ENCODE results near the gene SEPTIN6. TPM values are rescaled to one million over a fixed set of nuclear protein-coding genes. Genes with fewer than 3 reads are reported as not detected.
"Not testable (repeated sequence)": the region's sequence is repeated elsewhere in the genome, so short reads cannot be mapped to it uniquely, and the experiment has no call there.

SEPTIN6 gene
- total RNA-seq, 1 experiment from 2014 or later: 28.9 TPM

- ChIA-PET CTCF (no interaction called here), POLR2A (ENCODE audit: unreplicated experiment) (no interaction called here)
- no peak for TF ChIP-seq EZH2phosphoT487 (IDR thresholded peaks at IDR 0.05; ENCODE audit: borderline replicate concordance, low read length)
- no peak for TF ChIP-seq EZH2 (IDR thresholded peaks at IDR 0.05; ENCODE audit: low read length, unreplicated experiment)
- no peak for TF ChIP-seq CTCF (conservative IDR thresholded peaks at IDR 0.05; ENCODE audit: low read depth, low read length)
- Histone ChIP-seq H2AFZ (ENCODE audit: low read length) (no peak overlapping the region), H3K4me3 (ENCODE audit: low read length) (no peak overlapping the region), H3K27ac (ENCODE audit: low read length) (no peak overlapping the region), H3K36me3 (ENCODE audit: low read depth, low read length) (no peaks in the 10 kb centered on the region), H4K20me1 (ENCODE audit: low read length) (no peaks in the 10 kb centered on the region), H3K79me2 (ENCODE audit: low read length) (no peaks in the 10 kb centered on the region), H3K27me3 (ENCODE audit: low read length) (no peaks in the 10 kb centered on the region), H3K4me2 (ENCODE audit: low read length) (no peak overlapping the region), H3K9me2 (replicated peaks; ENCODE audit: low read length) (no peaks in the 10 kb centered on the region), H3K4me1 (ENCODE audit: insufficient read depth, low read length) (peaks cover 6% of the 10 kb centered on the region; the same call in 1 of the 2 replicates), H3K9ac (ENCODE audit: low read length) (no peak overlapping the region), H3F3A (ENCODE audit: low read length, unreplicated experiment) (no peaks in the 10 kb centered on the region), H3K9me3 (ENCODE audit: low read length) (no peaks in the 10 kb centered on the region)
- DNase-seq (no peak), ATAC-seq (no peak)
- BruUV-seq (replicated peaks): no TSS peak
- intact Hi-C loops (cut with micrococcal nuclease): no loop called here
Observed at GRCh38 chrX:119669424-119670037, 23.4 kb downstream of the SEPTIN6 start.

GRCh38 chrX:119667111-119667878 lies 25.7 kb downstream of the SEPTIN6 start:
- Histone ChIP-seq H4K20me1 (ENCODE audit: low read length) (no peaks in the 10 kb centered on the region), H3K9me2 (replicated peaks; ENCODE audit: low read length) (no peaks in the 10 kb centered on the region), H2AFZ (ENCODE audit: low read length) (no peak overlapping the region), H3K9ac (ENCODE audit: low read length) (no peak overlapping the region), H3K36me3 (ENCODE audit: low read depth, low read length) (no peaks in the 10 kb centered on the region), H3F3A (ENCODE audit: low read length, unreplicated experiment) (no peaks in the 10 kb centered on the region), H3K4me1 (ENCODE audit: insufficient read depth, low read length) (peaks cover under 1% of the 10 kb centered on the region; the same call in 1 of the 2 replicates), H3K9me3 (ENCODE audit: low read length) (no peaks in the 10 kb centered on the region), H3K4me3 (ENCODE audit: low read length) (no peak overlapping the region), H3K27ac (ENCODE audit: low read length) (no peak overlapping the region), H3K79me2 (ENCODE audit: low read length) (no peaks in the 10 kb centered on the region), H3K27me3 (ENCODE audit: low read length) (no peaks in the 10 kb centered on the region), H3K4me2 (ENCODE audit: low read length) (no peak overlapping the region)
- TF ChIP-seq EZH2phosphoT487 (IDR thresholded peaks at IDR 0.05; ENCODE audit: borderline replicate concordance, low read length): no peak
- no peak for TF ChIP-seq CTCF (conservative IDR thresholded peaks at IDR 0.05; ENCODE audit: low read depth, low read length)
- TF ChIP-seq EZH2 (IDR thresholded peaks at IDR 0.05; ENCODE audit: low read length, unreplicated experiment): no peak
- DNase-seq (no peak), ATAC-seq (no peak)
- POLR2A ChIA-PET (ENCODE audit: unreplicated experiment): no interaction called here
- intact Hi-C loops (cut with micrococcal nuclease): no loop called here
- CTCF ChIA-PET: no interaction called here
- no TSS peak for BruUV-seq (replicated peaks)

- H2AFZ ChIP-seq (ENCODE audit: low read length); ATAC-seq: not testable (repeated sequence)
Observed at GRCh38 chrX:119664877-119665276, 28.1 kb downstream of the SEPTIN6 start.

More at GRCh38 chrX:119664877-119665276, 28.1 kb downstream of the SEPTIN6 start:
- POLR2A ChIA-PET (ENCODE audit: unreplicated experiment); H3F3A ChIP-seq (ENCODE audit: low read length, unreplicated experiment); CTCF ChIA-PET; H3K4me2 ChIP-seq (ENCODE audit: low read length); H3K27me3 ChIP-seq (ENCODE audit: low read length); H3K4me1 ChIP-seq (ENCODE audit: insufficient read depth, low read length); H3K36me3 ChIP-seq (ENCODE audit: low read depth, low read length); H3K4me3 ChIP-seq (ENCODE audit: low read length); H4K20me1 ChIP-seq (ENCODE audit: low read length); BruUV-seq (replicated peaks); H3K27ac ChIP-seq (ENCODE audit: low read length); H3K9ac ChIP-seq (ENCODE audit: low read length); intact Hi-C loops (cut with micrococcal nuclease); DNase-seq; H3K79me2 ChIP-seq (ENCODE audit: low read length); H3K9me2 ChIP-seq (replicated peaks; ENCODE audit: low read length); H3K9me3 ChIP-seq (ENCODE audit: low read length): not testable (repeated sequence)

Measured in PC-3 (cell line).